Endothelial cell of umbilical vein (primary cell): Measurements from ENCODE around the gene NLRP4. TPM values are rescaled to one million over a fixed set of nuclear protein-coding genes. Genes with fewer than 3 reads are reported as not detected.

Experiments
- BruUV-seq: library from RNA; stranded (reverse); fragments of 400-500 nt; replicated peaks from 2 replicates; lab custom pipeline; 2021; lab: Mats Ljungman, UMichigan
- CTCF ChIA-PET: fragments of 300-600, 350-600 bp; sonication (Branson Sonifier 250); formaldehyde crosslinking; loops from one replicate; lab custom pipeline; 2021; ENCODE audit warnings: antibody characterized with exemption, inconsistent platforms; lab: Charles Lee
- POLR2A ChIA-PET: fragments of 300-600, 350-600 bp; sonication (Branson Sonifier 250); formaldehyde crosslinking; loops from one replicate; lab custom pipeline; 2021; ENCODE audit warnings: antibody characterized with exemption, inconsistent platforms; lab: Charles Lee
- DNase-seq: peaks from one replicate; pipeline ENCODE4 v3.0.0-alpha.2; 2011; ENCODE audit warnings: low read depth, low spot score
- FAIRE-seq: peaks from 2 replicates; lab custom pipeline; 2011; peaks lifted over from hg19 to GRCh38; lab: Jason Lieb, UNC
- H2AFZ ChIP-seq: 2 replicates; pipeline ENCODE4 v1.6.0; 2012; ENCODE audit warnings: low read depth, low read length, control low read depth, inconsistent platforms
- H3K27ac ChIP-seq: 2 replicates; pipeline ENCODE4 v1.5.1; 2011; ENCODE audit warnings: low read depth, mild to moderate bottlenecking, control low read depth, low read length, moderate library complexity; ENCODE audit not compliant: insufficient read depth
- H3K27me3 ChIP-seq, 2 experiments: 2 replicates each; pipeline versions ENCODE4 v1.6.0 to v1.6.1; 2011; ENCODE audit warnings: low read length in 2 of 2, mixed read lengths in 1 of 2; ENCODE audit not compliant: control insufficient read depth in 2 of 2, insufficient read depth in 2 of 2
- H3K36me3 ChIP-seq, 2 experiments: 2 replicates in 1 of 2; 3 replicates in 1 of 2; pipeline ENCODE4 v1.5.1; 2011; ENCODE audit warnings: low read length in 2 of 2, mild to moderate bottlenecking in 1 of 2, moderate library complexity in 1 of 2; ENCODE audit not compliant: control insufficient read depth in 2 of 2, insufficient read depth in 2 of 2; ENCODE audit errors: extremely low read depth in 1 of 2
- H3K4me1 ChIP-seq: 3 replicates; pipeline ENCODE4 v1.5.1; 2011; ENCODE audit warnings: mild to moderate bottlenecking, low read length; ENCODE audit not compliant: control insufficient read depth, insufficient read depth; ENCODE audit errors: extremely low read depth
- H3K4me2 ChIP-seq: 2 replicates; pipeline ENCODE4 v1.6.1; 2011; ENCODE audit warnings: low read length, control low read depth, mixed read lengths; ENCODE audit not compliant: insufficient read depth
- H3K4me3 ChIP-seq, 3 experiments: fragments of 200-600 bp in 1 of 3; sonication (generic), shearing (Covaris generic) in 1 of 3; replicated peaks in 1 of 3; 2 replicates each; pipeline ENCODE4 v1.5.1; 2011 to 2016; ENCODE audit warnings: control low read depth in 3 of 3, low read length in 3 of 3, mild to moderate bottlenecking in 2 of 3, inconsistent platforms in 1 of 3, low read depth in 1 of 3, moderate library complexity in 1 of 3; ENCODE audit not compliant: insufficient read depth in 1 of 3
- H3K79me2 ChIP-seq: 2 replicates; pipeline ENCODE4 v1.6.0; 2012; ENCODE audit warnings: low read length, inconsistent platforms; ENCODE audit not compliant: control insufficient read depth, insufficient read depth
- H3K9ac ChIP-seq: replicated peaks from 2 replicates; pipeline ENCODE3; 2011; ENCODE audit warnings: low read length, control low read depth; ENCODE audit not compliant: insufficient read depth; ENCODE audit errors: extremely low read depth
- H3K9me1 ChIP-seq: replicated peaks from 3 replicates; pipeline ENCODE4 v1.6.0; 2011; ENCODE audit warnings: mild to moderate bottlenecking, low read length; ENCODE audit not compliant: control insufficient read depth, insufficient read depth; ENCODE audit errors: extremely low read depth
- H3K9me3 ChIP-seq: replicated peaks from 2 replicates; pipeline ENCODE4 v1.5.1; 2012; ENCODE audit warnings: low read length, inconsistent platforms; ENCODE audit not compliant: control insufficient read depth, insufficient read depth
- H4K20me1 ChIP-seq: replicated peaks from 2 replicates; pipeline ENCODE3; 2011; ENCODE audit warnings: mild to moderate bottlenecking, low read length; ENCODE audit not compliant: control insufficient read depth, insufficient read depth; ENCODE audit errors: extremely low read depth
- EZH2 ChIP-seq: IDR thresholded peaks from 2 replicates; pipeline ENCODE4 v1.6.1; 2012; ENCODE audit warnings: borderline replicate concordance, low read depth, mild to moderate bottlenecking, moderate library complexity, low read length, inconsistent platforms; ENCODE audit not compliant: severe bottlenecking
- FOS ChIP-seq: IDR thresholded peaks from 2 replicates; pipeline ENCODE4 v1.6.1; 2011; ENCODE audit warnings: mild to moderate bottlenecking, low read length, moderate library complexity, borderline replicate concordance; ENCODE audit not compliant: insufficient read depth
- MYC ChIP-seq: IDR thresholded peaks from one replicate; pipeline ENCODE4 v1.6.1; 2011; ENCODE audit warnings: mild to moderate bottlenecking, low read depth, low read length
- POLR2A ChIP-seq: IDR thresholded peaks from 2 replicates; pipeline ENCODE4 v1.6.1; 2012; ENCODE audit warnings: low read depth, mild to moderate bottlenecking, control low read depth, low read length
- POLR2AphosphoS5 ChIP-seq: IDR thresholded peaks from 2 replicates; pipeline ENCODE4 v1.6.1; 2012; ENCODE audit warnings: low read depth, mild to moderate bottlenecking, control low read depth, low read length, moderate library complexity; ENCODE audit not compliant: insufficient read depth
- dilution Hi-C: fragments of 300-500 bp; cut with MboI; formaldehyde crosslinking; loops from one replicate; pipeline ENCODE4 v1.15.0; 2019; ENCODE audit warnings: low sequenced_read_pairs; ENCODE audit not compliant: extremely low pct_ligation_motif_present
- intact Hi-C: fragments of 100-400 bp; cut with micrococcal nuclease; formaldehyde crosslinking; loops from one replicate; pipeline ENCODE4 v1.10.0; 2022
- polyA plus RNA-seq, 4 experiments: library from polyadenylated mRNA; depleted of rRNA in 3 of 4; stranded (reverse) in 3 of 4; unstranded in 1 of 4; fragments of >200 nt; gene quantifications; 2 replicates each; pipeline versions ENCODE4 v1.2.1 to v1.2.3, GENCODE V29; 2011 to 2012; ENCODE audit warnings: missing spikeins in 1 of 4
- total RNA-seq: library from RNA; stranded (reverse); gene quantifications from 2 replicates; pipeline ENCODE4 v1.2.3, GENCODE V29; 2021
- TF ChIP-seq, protein P1 (sequence below): IDR thresholded peaks from 2 replicates; pipeline ENCODE4 v1.6.1; 2011; ENCODE audit not compliant: insufficient read depth, insufficient read length
- TF ChIP-seq, protein P2 (sequence below), 2 donors: IDR thresholded peaks; 1 replicate in 1 of 2; 2 replicates in 1 of 2; pipeline ENCODE4 v1.5.1; 2011; ENCODE audit warnings: low read length in 2 of 2, mild to moderate bottlenecking in 2 of 2, moderate library complexity in 2 of 2, control low read depth in 1 of 2, inconsistent platforms in 1 of 2, low read depth in 1 of 2; ENCODE audit not compliant: insufficient read depth in 1 of 2; ENCODE audit errors: extremely low read depth in 1 of 2

Gene NLRP4
- total and polyA plus RNA-seq, 2 donors (not counting 3 experiments of a cell fraction or from before 2014, with no cell fraction given): not detected

DNA sequence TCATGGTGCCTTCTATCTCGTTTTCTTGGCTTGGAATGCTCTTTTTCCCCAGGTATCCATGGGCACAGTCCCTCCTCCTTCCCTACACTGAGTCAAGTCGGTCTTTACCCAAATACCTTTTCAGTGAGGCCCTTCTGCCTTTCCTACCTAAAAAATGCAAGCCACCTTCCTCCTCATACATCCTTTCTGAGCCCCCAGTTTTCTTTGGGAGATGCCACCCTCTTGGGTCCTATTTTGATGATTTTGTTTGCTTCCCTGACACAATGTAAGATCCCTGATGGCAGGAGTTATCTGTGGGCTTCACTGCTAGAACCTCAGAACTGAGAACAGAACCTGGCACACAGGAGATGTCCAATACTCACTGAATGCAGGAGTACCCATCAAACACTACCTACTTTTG is 73.5 kb downstream of the NLRP4 start:
- BruUV-seq: no TSS peak
- ChIA-PET CTCF (no interaction called here), POLR2A (no interaction called here)
- Histone ChIP-seq H3K4me2 (no peak overlapping the region), H4K20me1 (no peaks in the 10 kb centered on the region), H2AFZ (no peak overlapping the region), H3K36me3 (no peaks in the 10 kb centered on the region), H3K9ac (no peak overlapping the region), H3K9me3 (peaks cover 4% of the 10 kb centered on the region), H3K4me3 (no peak overlapping the region), H3K27me3 (no peaks in the 10 kb centered on the region), H3K4me1 (no peaks in the 10 kb centered on the region), H3K27ac (no peak overlapping the region), H3K79me2 (no peaks in the 10 kb centered on the region), H3K9me1 (no peaks in the 10 kb centered on the region)
- FAIRE-seq (no peak), DNase-seq (no peak)
- intact Hi-C loops (no loop called here), dilution Hi-C loops (no loop called here)
- TF ChIP-seq POLR2A (no peak), MYC (no peak), FOS (no peak)

DNA sequence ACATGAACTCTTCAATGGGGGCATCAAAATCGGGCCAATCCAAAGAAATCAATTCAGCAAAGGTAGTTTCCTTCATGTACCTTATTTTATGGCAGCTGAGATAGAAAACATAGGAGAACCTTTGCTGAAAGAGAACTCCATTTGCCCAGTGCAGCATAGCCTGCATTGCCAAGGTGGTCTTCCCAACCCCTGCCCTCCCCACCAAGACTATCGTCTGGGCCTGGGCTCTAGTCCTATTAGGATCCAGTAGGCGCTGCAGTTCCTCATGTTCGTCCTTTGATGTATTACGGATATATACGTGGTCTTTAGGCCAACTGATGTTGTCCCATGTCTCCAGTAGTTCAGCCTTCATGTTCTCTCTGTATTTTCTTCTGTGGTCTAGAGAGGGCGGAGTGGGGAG is 76.6 kb downstream of the NLRP4 start:
- no peaks in the 10 kb centered on the region for H3K4me1 ChIP-seq
- peaks cover 6% of the 10 kb centered on the region for H3K9me3 ChIP-seq
- no peak overlapping the region for H3K27ac ChIP-seq
- TF ChIP-seq FOS (no peak), EZH2 (no peak), MYC (no peak), POLR2AphosphoS5 (no peak), POLR2A (no peak)
- TF ChIP-seq, protein P1, sequence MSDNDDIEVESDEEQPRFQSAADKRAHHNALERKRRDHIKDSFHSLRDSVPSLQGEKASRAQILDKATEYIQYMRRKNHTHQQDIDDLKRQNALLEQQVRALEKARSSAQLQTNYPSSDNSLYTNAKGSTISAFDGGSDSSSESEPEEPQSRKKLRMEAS: no peak
- TF ChIP-seq, protein P2, sequence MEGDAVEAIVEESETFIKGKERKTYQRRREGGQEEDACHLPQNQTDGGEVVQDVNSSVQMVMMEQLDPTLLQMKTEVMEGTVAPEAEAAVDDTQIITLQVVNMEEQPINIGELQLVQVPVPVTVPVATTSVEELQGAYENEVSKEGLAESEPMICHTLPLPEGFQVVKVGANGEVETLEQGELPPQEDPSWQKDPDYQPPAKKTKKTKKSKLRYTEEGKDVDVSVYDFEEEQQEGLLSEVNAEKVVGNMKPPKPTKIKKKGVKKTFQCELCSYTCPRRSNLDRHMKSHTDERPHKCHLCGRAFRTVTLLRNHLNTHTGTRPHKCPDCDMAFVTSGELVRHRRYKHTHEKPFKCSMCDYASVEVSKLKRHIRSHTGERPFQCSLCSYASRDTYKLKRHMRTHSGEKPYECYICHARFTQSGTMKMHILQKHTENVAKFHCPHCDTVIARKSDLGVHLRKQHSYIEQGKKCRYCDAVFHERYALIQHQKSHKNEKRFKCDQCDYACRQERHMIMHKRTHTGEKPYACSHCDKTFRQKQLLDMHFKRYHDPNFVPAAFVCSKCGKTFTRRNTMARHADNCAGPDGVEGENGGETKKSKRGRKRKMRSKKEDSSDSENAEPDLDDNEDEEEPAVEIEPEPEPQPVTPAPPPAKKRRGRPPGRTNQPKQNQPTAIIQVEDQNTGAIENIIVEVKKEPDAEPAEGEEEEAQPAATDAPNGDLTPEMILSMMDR (IDR thresholded peaks at IDR 0.05; ENCODE audit: extremely low read depth in 1 of 2, insufficient read depth in 1 of 2, low read depth in 1 of 2, low read length in 2 of 2): no peak
- no peaks in the 10 kb centered on the region for H3K36me3 ChIP-seq
- no peaks in the 10 kb centered on the region for H3K79me2 ChIP-seq
- intact Hi-C loops: no loop called here
- CTCF ChIA-PET: no interaction called here
- no peak overlapping the region for H3K4me3 ChIP-seq
- H3K27me3 ChIP-seq: no peaks in the 10 kb centered on the region
- DNase-seq: no peak
- H3K9ac ChIP-seq: no peak overlapping the region
- POLR2A ChIA-PET: no interaction called here
- BruUV-seq: no TSS peak
- H4K20me1 ChIP-seq: no peaks in the 10 kb centered on the region
- dilution Hi-C loops: no loop called here
- H3K9me1 ChIP-seq: no peaks in the 10 kb centered on the region
- no peak for FAIRE-seq
- H2AFZ ChIP-seq: no peak overlapping the region
- no peak overlapping the region for H3K4me2 ChIP-seq
